Stimulated activated CD4-positive, alpha-beta T cell treated with anti-CD3 and anti-CD28 coated beads, TNF-alpha, amount 100 ng/mL, for 48 hours (primary cell): ENCODE results near the gene RPS19.

Source experiments
- DNase-seq, 3 donors: peaks; one replicate each; pipeline ENCODE4 v3.0.0-alpha.2; 2020; ENCODE audit warnings: low read depth in 3 of 3

The RPS19 gene

GRCh38 chr19:41859618-41860418 is at the start of gene RPS19:
Gene RPS19 (plus strand): TSS chr19:41860255. CDS start chr19:41860775, 520 bp downstream.
- peak; percentile 95 to 96 (median 95) for DNase-seq

DNA sequence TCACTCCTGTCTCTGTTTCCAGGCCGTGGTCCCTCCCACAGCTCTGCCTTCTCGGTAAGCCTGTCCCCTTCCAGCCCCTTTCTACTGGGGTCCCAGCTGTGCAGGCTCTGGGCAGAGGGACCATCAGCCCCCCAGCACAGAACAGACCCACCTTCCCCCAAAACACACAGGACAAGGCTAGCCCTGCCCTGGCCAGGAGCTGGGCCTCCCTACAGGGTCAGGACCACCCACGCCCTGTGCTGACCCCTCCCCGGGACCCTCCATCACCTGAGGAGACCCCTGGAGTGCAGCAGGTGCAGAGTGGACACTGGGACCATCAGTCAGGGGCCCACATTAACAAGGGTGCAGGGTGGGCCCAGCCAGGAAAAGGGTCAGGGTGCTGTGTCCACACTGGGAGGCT is 49.8 kb upstream of the RPS19 start:
- no peak for DNase-seq

DNA sequence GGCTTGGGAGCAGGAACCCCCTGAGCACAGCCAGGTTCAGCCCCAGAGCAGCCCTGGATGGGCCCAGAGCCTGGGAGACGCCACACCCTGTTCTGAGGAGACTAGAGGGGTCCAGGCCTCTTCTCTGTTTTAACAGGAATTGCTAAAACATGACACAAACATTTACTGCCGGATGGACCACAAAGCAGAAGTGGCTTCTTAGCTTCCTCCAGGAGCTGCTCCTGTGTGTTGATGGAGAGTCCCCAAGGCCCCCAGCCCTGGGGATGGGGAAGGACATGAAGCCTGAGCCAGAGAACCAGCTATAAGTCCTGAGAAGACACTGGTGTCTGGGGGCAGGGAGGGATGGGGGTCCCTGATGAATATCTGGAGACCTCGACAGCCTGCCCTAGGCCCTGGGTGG is 49.0 kb upstream of the RPS19 start:
- DNase-seq, result no peak

DNA sequence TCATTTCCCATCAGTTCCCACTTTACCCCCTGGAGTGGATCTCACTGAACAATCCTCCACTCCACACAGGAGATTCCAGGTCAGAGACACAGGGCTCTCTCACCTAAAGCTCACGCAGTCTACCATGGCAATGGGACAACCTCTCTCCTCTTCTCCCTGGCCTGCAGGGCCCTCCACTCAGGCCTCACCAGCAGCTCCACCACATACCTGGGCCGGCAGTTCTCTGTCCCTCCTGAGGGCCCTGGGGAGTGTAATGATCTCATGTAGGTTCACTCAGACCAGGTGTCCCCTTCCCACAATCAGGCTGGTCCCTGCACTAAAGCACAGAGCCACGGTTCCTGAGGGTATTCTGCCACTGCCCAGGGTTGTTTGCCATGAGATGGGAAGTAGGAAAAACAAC is 48.1 kb upstream of the RPS19 start:
- no peak for DNase-seq

DNA sequence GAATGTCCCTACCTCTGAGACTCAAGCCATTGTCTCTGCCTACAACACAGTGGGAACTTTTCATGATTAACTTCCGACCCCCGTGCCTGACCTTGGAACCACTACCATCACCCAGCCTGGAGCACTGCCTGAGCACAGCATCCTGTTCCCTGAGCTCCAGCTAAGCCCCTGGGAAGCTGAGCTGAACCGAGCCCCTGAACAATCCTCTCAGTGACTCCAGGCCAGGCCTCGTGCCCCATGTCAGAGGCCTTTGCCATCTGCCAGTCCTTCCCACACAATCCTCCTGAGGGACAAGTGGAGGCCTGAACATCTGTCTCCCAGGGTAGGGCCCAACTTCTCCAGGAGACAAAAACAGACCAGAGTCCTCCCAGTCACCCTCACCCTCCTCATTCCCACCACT is 46.1 kb upstream of the RPS19 start:
- DNase-seq, result no peak

GRCh38 chr19:41815301-41815700 is 44.8 kb upstream of the RPS19 start:
- no peak for DNase-seq

DNA sequence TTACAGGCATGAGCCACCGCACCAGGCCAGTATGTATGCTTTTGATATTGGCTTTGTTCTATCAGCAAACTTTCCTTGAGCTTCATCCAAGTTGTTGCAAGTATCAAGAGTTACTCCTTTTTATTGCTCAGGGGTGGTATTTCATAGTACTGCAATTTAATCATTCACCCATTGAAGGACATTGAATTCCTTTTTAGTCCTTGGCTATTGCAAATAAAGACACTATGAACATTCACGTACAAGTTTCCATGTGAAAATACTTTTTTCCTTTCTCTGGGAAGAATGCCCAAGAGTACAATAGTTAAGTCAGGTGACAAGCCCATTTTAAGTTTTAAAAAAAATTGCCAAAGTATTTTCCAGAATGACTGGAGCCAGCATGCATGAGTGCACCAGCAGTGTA is 43.3 kb upstream of the RPS19 start:
- no peak for DNase-seq

GRCh38 chr19:41821003-41821735 is 38.9 kb upstream of the RPS19 start:
- peak in 2 of 3 donors; percentile 18 to 32 for DNase-seq

DNA sequence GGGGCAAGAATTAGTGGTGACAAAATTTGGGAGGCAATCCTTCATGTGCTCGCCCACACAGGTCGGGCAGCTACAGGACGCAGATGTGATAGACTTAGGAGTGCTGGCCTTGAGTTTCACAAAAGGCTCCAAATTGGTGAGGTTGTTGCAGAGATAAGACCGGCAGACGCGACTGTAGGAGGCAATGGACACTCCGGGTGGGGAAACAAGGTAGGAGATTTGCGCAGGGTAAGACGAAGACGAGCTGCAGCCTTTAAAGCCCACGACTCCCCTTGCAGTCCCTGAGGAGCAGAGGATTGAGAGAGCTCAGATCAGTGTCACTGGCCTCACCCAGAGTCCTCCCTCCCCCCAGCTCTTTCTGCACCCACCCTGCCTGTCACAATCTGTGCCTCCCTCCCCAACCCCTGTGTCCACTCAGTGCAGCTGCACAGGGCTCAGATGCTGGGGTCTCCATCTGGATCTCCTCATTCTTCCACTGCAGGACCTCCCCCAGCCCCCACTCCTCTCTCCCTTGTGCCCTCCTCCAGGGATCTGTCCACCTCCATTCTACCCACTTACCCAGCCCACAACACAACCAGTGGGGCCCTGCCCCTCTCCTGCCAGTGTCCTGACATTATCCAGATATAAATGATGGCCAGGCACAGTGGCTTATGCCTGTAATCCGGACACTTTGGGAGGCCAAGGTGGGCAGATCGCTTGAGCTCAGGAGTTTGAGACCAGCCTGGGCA is 21.9 kb upstream of the RPS19 start:
- DNase-seq, result no peak

DNA sequence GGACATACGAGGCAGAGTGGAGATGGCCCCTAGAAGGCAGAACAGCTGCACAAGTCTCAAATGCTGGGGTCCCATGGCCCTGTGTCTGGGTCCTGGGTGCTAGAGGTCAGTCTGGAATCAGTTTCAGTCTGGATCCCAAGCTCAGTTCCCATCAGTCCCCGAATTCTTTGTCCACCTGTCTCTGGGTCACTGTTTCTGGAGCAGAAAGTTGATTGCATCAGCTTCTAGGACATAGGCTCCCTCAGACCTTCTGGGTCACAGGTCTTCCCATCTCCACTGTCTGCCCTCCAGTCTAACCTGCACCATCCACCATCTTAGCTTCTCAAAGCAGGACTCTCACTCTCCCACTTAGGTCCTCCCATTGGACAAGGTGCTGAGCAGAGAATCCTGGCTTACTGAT is 20.8 kb upstream of the RPS19 start:
- no peak for DNase-seq

GRCh38 chr19:41843371-41843770 is 16.7 kb upstream of the RPS19 start:
- no peak for DNase-seq

- no peak for DNase-seq
Measured at GRCh38 chr19:41844601-41845000, 15.5 kb upstream of the RPS19 start, which contains the start of gene LYPD4. Gene LYPD4 (minus strand): TSS chr19:41844683. CDS start chr19:41839285, 5,398 bp downstream.

DNA sequence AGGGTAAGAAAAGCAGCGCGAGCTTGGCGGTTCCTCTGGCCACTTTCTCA is 15.2 kb upstream of the RPS19 start, which contains the start of gene DMRTC2:
Gene DMRTC2 (plus strand): TSS at position 42 of the 50 bp plus-strand sequence. CDS start 2,387 bp downstream, outside the sequence.
- DNase-seq, result no peak

DNA sequence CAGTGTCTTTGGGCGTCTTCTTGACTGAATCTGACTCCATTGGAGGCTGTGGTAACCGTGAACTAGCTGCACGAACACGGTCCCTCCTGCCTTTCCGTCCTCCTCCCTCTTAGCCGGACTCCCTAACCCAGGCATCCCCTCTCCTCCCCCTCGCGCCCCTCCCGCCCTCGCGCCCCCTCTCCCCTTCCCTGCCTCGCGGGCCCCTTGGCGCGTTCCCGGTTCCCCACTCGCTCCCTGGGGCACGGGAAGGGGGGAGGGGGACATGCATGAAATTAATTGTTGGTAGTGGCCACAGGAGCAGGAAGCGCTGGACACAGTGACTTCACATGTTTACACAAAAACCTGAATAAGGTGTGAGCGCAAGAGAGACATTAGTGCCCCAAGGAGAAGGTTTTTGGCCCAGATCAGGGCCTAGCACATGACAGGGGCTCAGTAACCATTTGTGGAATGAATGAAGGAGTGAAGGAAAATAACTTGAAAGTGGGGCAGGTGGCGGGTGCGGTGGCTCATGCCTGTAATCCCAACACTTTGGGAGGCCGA is 14.9 kb upstream of the RPS19 start:
- DNase-seq, result no peak

DNA sequence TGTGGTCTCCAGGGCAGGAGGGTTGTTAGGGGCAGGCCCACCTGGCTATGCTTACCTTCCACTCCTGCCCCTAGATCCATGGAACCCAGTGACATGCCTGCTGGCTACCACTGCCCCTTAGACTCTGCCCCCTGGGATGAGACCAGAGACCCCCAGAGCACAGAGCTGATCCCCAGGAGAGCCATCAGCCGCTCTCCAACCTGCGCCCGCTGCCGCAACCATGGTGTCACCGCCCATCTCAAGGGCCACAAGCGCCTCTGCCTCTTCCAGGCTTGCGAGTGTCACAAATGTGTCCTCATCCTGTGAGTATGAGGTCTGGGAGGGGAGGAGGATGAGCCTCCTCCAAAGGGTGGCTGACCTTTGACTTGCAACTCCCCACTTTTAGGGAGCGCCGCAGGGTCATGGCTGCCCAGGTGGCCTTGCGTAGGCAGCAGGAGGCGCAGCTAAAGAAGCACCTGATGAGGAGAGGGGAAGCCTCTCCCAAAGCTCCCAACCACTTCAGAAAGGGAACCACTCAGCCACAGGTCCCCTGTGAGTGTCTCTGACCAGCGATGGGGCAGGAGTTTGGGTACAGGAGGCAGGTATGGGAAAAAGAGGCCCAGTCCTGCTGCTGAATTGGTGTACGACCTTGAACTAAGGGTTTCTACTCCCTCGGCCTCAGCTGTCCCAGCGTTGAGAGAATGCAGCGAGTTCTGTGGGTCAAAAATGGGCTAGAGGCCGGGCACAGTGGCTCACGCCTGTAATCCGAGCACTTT is 12.5 kb upstream of the RPS19 start:
- DNase-seq, result no peak

- DNase-seq, result no peak
Measured at GRCh38 chr19:41848666-41849065, 11.4 kb upstream of the RPS19 start.

- no peak for DNase-seq
Measured at GRCh38 chr19:41849067-41849466, 11.0 kb upstream of the RPS19 start.

DNA sequence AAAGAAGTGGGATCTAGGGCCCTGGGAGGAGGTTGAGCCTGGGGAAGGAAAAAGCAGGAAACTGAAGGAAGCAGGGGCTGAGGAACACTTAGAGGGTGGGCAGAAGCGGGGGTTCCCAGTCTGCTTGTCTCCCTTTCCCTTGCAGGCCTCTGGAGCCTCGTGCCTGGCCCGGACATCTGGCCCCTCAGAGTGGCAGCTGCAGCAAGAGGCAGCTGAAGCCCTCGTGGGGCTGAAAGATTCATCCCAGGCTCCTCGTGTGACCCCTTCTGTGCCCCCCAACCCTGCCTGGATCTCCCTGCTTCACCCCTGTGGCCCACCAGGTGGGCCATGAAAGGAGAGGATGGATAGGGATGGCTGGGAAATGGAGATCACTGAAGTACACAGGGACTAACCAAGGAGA is 9.7 kb upstream of the RPS19 start:
- no peak for DNase-seq

DNA sequence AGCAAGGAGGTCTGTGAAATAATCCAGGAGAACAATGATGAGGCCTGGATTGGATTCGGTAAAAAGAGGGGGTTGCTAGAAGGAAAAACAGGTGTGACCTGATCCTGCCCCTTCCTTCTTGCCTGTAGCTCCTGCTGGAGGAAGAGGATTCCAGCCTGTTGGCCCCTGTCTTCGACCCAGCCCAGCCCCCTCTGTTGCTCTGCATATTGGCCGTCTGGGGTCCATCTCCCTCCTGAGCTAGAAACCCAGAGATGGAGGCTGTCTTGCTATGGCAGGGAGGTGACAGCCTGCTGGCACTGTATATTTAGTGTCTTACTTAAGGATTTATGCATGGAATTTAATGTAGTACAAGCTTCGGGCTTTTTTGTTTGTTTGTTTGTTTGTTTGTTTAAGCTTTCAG is 8.6 kb upstream of the RPS19 start:
- DNase-seq, result no peak

GRCh38 chr19:41853344-41853743 is 6.7 kb upstream of the RPS19 start:
- DNase-seq, result no peak

DNA sequence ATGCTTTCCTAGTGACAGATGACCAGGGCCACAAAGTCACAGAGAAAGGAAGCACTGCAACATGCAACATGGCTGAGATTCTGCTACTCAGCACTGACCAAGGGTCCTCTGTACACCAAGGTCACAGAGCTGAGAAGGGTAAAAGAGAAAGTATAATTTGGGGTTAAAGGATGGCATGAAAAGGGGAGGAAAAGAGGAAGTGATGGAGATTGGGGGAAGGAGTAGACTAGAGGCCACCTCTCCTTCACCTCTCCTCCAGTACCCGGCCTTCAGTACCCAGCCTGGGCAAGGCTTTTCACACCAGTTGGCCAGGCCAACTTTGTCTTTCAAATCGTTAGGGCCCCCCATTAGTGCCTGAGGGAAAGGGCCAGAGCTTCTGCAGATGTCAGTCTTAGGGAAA is 6.3 kb upstream of the RPS19 start:
- no peak for DNase-seq

- no peak for DNase-seq
Measured at GRCh38 chr19:41859213-41859617, 840 bp upstream of the RPS19 start.
